Right ventricle myocardium superior (tissue), 1 donor: ENCODE measurements around the gene WASF2. TPM values are rescaled to one million over a fixed set of nuclear protein-coding genes. Genes with fewer than 3 reads are reported as not detected.
A peak's percentile ranks its signal among the peaks of the same experiment; 100 is the strongest.

Experiments used
- ATAC-seq: fragments of 200-7000 bp; cut with Tn5 transposase; one replicate; pipeline ENCODE4 v1.9.1; 2020; ENCODE audit warnings: mild to moderate bottlenecking; ENCODE audit not compliant: poor library complexity
- DNase-seq: peaks from one replicate; pipeline ENCODE4 v3.0.0-alpha.2; 2020
- intact Hi-C: fragments of 100-400 bp; cut with DNase I; formaldehyde crosslinking; loops from one replicate; pipeline ENCODE4 v1.11.2; 2022
- total RNA-seq: library from RNA; stranded (reverse); fragmentation: NEBNext Ultra II Directional; extraction: Animal tissue kit (Norgen Biotek cat#: 25700); gene quantifications from one replicate; pipeline ENCODE4 v1.2.1, GENCODE V29; 2021
- donor health status: DM: no; HTN: yes; CAD: no; lungs with severe emphysema.

The WASF2 gene
- total RNA-seq, 1 donor from 2014 or later, result 49.3 TPM

GRCh38 chr1:27372808-27373690 lies 116.9 kb downstream of the WASF2 start:
- ATAC-seq (no peak), DNase-seq (no peak)
- intact Hi-C loops, result no loop called here

GRCh38 chr1:27372022-27372807 lies 117.8 kb downstream of the WASF2 start:
- intact Hi-C loops, result no loop called here
- no peak for DNase-seq
- ATAC-seq, result no peak

DNA sequence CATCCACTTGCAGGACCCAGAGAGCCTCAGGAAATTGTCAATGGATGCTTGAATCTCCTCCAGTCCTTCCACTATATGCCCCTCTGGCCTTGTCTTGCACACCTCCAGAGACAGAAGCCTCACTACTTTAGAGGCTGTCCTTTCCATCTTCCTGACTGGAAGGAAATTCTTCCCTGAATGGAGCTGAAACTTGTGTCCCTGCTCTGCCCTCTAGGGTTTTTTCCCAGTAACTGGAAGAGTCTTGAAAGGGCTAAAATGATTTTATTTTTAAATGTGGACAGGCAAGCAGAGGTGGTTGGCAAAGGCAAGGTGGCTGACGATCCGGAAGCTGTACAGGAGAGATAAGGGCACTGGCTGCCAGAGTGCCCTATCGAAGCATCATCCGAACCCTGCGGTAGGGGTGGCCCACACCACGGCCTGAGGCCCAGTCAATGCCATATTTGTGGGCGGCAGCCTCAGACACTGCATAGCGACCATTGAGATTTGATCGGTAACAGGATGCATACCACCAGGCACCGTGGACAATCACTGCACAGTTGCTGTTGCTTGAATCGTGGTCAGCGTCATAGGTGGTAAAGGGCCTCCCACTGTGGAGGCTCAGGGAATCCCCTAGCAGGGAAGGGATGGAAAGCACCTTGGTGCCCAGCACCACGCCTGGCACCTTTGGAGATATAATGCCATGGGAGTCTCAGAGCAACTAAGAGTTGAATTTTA lies 120.9 kb downstream of the WASF2 start:
- no peak for DNase-seq

DNA sequence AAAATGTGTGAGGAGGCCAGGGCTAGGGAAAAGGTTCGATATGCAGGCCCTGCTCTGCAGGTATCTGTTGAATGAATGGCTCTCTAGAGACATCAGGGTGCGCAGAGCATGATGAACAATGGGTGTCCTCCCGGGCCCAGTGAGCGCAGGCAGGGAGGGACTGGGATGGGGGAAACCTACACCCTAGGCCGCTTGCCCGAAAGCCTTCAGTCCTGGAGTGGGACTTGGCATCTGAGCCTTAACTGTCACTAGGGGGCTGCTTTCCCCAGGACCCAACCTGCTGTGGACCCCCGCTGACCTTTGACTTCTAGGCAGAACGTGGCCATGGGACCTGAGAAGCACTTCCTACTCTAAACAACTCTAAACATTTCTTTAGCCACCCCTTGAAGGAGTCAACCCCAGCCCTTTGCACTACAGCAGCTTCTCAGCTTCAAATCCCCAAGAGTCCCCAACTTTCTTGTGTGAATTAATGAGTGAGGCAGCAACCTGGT lies 122.8 kb downstream of the WASF2 start:
- no peak for ATAC-seq
- DNase-seq, result no peak
- intact Hi-C loops, result no loop called here

More for the DNA sequence above, 120.9 kb downstream of the WASF2 start:
- no peak for ATAC-seq
- intact Hi-C loops, result no loop called here

DNA sequence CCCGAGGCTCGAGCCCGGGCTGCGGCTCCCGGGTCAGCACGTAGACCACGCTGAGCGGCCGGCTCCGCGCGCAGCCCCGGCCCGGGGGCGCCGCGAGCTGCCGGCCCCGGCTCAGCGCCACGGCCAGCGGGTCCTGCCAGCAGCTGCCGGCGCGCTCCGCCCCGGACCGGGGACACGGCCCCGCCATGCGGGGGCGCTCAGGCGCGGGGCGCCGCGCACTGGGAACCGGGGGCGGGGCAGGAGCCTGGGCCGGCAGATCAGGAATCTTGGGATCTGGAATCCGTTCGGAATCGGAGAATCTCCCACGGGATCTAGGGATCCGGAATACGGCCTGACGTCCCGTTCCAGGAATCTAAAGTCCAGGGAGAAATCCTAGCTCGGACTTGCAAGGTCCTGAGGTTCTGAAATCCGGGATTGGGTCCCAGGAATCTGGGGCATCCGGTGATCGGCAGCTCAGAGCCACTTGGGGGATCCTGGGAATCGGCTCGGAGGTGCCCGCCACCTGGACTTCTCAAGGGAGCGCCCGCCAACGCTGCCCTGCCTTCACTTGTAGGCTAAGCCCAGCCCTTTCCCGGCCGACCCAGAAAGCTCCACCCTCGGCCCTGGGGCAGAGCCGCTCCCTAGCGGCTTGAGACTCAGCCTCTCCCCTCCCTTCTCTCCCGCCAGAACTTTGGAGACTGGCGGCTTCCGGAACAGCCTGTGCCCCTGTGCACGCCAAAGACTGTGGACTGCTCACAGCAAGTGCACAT lies 123.4 kb downstream of the WASF2 start, which contains the start of gene MAP3K6:
MAP3K6 (minus strand) TSS at position 551 of the 749 bp plus-strand sequence; CDS start at position 187, 364 bp downstream.
- peak; percentile 81 for ATAC-seq
- DNase-seq, result peak; percentile 97
- intact Hi-C loops, result no loop called here

GRCh38 chr1:27366113-27366410 lies 123.9 kb downstream of the WASF2 start:
- intact Hi-C loops, result no loop called here
- peak; percentile 96 for DNase-seq
- ATAC-seq, result peak; percentile 74

DNA sequence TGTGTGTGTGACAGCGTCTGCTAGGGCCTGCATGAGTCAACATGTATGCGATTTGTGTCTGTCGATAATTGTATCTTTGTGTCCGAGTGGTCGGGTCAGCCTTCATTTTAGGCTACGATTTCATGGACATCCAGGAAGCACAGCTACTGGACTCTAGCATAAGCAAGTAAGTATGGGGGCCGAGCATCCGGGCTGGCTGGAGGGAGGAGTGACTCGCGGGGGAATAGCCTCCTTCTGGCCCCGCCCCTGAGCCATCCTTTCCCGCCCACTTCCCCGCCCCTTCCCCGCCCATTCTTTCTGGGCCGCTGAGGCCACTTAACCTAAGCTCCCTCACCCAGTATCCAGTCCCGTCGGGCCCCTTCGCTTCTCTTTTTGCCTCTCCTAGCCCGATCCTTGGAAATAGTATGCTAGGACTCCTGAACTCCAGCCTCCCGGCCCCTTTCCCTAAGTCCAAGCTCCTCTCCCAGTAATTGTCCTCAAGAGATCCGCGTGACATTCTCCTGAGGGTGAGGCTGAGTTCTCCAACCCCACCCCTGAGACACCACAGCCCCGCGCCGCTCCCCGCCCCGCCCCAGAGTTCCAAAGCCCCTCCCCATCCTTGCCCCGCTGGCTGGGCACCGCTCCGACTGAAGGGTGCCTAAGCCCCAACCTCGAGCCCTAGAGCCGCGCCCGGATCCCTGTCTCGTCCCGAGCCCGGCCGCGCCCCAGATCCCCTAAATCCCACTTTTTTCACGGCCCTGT lies 124.4 kb downstream of the WASF2 start:
- DNase-seq, result peak; percentile 93
- intact Hi-C loops, result no loop called here
- peak; percentile 82 for ATAC-seq

DNA sequence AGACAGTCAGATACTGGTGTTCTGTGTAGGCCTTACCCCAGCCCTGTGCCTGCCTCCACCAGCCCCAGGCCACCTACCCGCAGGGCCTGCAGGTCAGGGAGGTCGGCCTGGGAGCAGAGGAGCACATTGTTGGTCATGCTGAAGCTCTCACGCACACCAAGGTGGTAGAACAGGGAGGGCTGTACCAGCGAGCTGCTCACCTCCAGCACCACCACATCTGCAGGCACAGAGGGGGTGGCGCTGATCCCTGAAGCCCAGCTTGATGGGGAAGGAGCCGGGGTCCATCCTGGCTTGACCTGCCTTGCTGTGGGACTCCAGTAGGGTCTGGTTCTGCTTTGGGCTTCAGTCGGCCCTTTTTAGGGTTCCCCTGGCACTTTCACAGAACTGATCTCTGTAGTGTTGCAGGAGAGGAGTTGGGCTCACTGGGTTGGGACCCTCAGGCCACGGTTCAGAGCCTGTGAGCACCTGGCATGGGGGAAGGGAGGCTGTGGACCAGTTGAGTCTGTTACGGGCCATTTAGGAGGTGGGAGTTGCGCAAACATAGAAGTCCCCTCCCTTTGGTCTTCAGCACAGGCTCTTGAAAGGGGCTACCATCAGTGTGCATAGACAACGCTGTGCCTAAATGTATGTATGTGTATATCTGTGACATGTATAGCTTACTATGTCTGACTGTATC lies 125.1 kb downstream of the WASF2 start:
- DNase-seq (no peak), ATAC-seq (no peak)
- intact Hi-C loops, result no loop called here

GRCh38 chr1:27363766-27364695 lies 125.9 kb downstream of the WASF2 start:
- DNase-seq, result no peak
- intact Hi-C loops, result no loop called here
- no peak for ATAC-seq

GRCh38 chr1:27361553-27361952 lies 128.4 kb downstream of the WASF2 start:
- DNase-seq (no peak), ATAC-seq (no peak)
- intact Hi-C loops, result no loop called here

GRCh38 chr1:27361044-27361402 lies 128.9 kb downstream of the WASF2 start:
- no peak for ATAC-seq
- DNase-seq, result no peak
- intact Hi-C loops, result no loop called here

- DNase-seq (peak; percentile 69), ATAC-seq (peak; percentile 15)
- intact Hi-C loops, result no loop called here
Observed at GRCh38 chr1:27360159-27361043, 129.6 kb downstream of the WASF2 start.

DNA sequence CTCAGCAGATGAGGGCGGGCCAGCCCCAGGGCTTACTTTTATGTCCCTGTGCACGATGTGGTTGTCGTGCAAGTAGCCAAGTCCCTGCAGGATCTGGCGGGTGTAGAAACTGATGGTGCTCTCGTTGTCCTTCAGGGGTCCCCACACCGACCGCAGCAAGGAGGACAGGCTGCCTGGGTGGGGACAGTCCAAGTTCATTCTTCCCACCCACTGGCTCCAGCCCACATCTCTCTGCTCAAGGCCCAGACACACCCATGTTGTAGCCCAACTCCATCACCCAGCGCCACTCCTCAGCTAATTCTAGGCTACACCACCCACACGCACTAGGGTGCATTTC lies 130.2 kb downstream of the WASF2 start:
- ATAC-seq (no peak), DNase-seq (no peak)
- intact Hi-C loops, result no loop called here

DNA sequence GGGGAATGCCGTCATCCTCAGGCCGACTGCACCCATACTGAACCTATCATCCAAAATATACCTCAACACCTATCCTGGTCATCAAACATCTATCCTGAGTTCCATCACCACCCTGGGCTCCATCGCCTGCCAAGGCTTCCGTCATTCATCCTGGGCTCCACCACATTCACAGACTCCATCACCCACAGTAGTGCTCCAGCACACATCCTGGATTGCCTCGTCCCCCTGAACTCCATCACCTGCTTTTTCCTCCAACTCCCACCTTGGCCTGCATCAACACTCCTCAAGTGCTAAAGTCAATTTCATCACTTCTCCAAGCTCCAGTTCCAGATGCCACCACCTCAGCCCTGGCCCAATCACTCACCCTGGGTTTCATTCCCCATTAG lies 131.0 kb downstream of the WASF2 start:
- intact Hi-C loops, result no loop called here
- no peak for ATAC-seq

GRCh38 chr1:27358038-27358927 lies 131.7 kb downstream of the WASF2 start:
- ATAC-seq (no peak), DNase-seq (no peak)
- intact Hi-C loops, result no loop called here

More for the DNA sequence above, 131.0 kb downstream of the WASF2 start:
- no peak for DNase-seq
